ENCODE data around the gene GDF15.
A peak's percentile ranks its signal among the peaks of the same experiment; 100 is the strongest.

Gene GDF15

GRCh38 chr19:18366021-18366435 lies 19.9 kb upstream of the GDF15 start:
- peak overlapping the region; percentile 97 for H3K27ac ChIP-seq
- TF ChIP-seq CTCF (conservative IDR thresholded peaks at IDR 0.05), result no peak

DNA sequence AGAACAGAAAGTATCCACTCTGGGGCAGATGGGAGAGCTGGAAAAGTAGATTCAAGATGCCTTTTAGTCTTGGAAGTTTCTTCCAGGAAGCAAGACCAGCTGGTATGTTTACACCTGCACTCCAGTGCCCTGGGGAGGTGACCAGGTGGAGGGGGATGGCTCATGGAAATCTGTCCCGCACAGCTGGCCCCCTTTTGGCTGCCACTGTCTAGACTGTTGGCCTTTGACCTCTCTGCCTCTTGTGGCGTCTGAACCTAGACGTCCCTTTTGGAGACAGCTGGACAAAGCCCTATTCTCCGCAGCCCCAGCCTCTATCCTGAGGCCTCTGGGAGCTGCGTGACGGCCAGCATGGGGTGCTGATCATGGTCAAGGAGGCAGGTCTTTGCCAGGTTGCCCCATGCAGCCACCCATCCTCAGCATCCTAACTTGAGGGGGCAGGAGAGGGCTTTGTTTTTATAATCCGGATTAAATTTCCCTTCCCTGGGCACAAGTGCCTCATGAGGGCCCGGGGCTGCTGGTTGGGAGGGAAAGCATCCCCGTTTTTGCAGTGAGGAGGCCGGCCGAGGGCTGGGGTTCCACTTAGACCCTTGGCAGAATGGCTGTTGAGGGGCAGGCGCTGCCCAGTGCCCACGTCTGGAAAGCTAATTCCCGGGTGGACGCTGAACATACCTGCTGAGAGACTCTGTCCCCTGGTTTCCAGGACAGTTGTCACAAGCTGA lies 17.3 kb upstream of the GDF15 start:
- peak overlapping the region; percentile 97; the same call in 1 of the 2 replicates for H3K27ac ChIP-seq
- TF ChIP-seq ZFX (IDR thresholded peaks at IDR 0.05) (no peak), CTCF (conservative IDR thresholded peaks at IDR 0.05) (no peak)

GRCh38 chr19:18373407-18373891 lies 12.5 kb upstream of the GDF15 start:
- peak overlapping the region; percentile 71 for H3K27ac ChIP-seq
- TF ChIP-seq ZFX (IDR thresholded peaks at IDR 0.05), result no peak
- TF ChIP-seq CTCF (conservative IDR thresholded peaks at IDR 0.05), result no peak

- H3K27ac ChIP-seq, result peak overlapping the region; percentile 71
- no peak for TF ChIP-seq ZFX (IDR thresholded peaks at IDR 0.05)
- TF ChIP-seq CTCF (conservative IDR thresholded peaks at IDR 0.05), result no peak
Observed at GRCh38 chr19:18373892-18374629, 11.9 kb upstream of the GDF15 start.

- no peak for TF ChIP-seq CTCF (conservative IDR thresholded peaks at IDR 0.05)
- no peak for TF ChIP-seq ZFX (IDR thresholded peaks at IDR 0.05)
- peak overlapping the region; percentile 99 for H3K27ac ChIP-seq
Observed at GRCh38 chr19:18377026-18377425, 8.9 kb upstream of the GDF15 start.

DNA sequence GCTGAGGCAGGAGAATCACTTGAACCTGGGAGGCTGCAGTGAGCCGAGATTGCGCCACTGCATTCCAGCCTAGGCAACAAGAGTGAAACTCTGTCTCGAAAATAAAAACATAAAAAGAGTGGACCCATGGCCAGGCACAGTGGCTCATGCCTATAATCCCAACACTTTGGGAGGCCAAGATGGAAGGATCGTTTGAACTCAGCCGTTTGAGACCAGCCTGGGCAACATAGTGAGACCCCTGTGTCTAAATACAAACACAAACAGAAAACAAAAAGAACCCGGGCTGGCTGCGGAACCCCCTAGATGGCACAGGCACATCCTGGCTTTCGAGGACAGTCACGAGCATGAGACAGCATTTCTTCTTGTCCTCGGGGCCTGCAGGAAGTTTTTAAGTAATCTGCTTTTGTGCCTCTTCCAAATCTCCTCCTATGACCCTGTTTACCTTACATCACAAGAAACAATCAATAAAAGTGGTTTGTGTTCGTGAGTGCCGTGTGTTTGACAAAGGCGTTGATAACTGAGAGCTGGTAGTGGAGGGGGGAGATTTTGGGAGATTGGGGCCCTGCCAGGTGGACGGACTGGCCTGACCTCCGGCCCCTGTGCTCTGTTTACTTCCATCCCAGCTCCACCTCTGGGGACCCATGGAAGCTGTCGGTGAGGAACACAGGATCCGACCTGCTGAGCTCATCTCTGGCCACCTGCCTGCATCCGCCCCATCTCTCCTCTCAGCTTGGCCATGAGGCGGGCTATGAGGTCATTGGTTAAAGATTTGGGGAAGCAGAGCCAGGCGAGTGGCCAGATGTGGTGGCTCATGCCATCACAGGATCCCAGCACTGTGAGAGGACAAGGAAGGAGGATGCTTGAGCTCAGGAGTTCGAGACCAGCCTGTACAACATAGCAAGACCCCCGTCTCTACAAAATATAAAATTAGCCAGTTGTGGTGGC lies 5.9 kb upstream of the GDF15 start:
- H3K27ac ChIP-seq, result peak overlapping the region; percentile 99
- TF ChIP-seq ZFX (IDR thresholded peaks at IDR 0.05) (no peak), CTCF (conservative IDR thresholded peaks at IDR 0.05) (no peak)
